Stomach smooth muscle (tissue), 2 donors: ENCODE results near the gene FTO.
"Not testable (repeated sequence)": the region's sequence is repeated elsewhere in the genome, so short reads cannot be mapped to it uniquely, and the experiment has no call there.

Experiments used
- H3K27ac ChIP-seq: one replicate; pipeline ENCODE4 v1.7.0; 2013; ENCODE audit warnings: mild to moderate bottlenecking, low read length, inconsistent platforms
- H3K27me3 ChIP-seq, 2 donors: one replicate each; pipeline ENCODE4 v1.7.0; 2013; ENCODE audit warnings: low read length in 2 of 2; ENCODE audit not compliant: insufficient read depth in 2 of 2, control insufficient read depth in 1 of 2
- H3K36me3 ChIP-seq, 2 donors: one replicate each; pipeline ENCODE4 v1.7.0; 2013; ENCODE audit warnings: low read length in 2 of 2; ENCODE audit not compliant: control insufficient read depth in 2 of 2, insufficient read depth in 2 of 2
- H3K4me1 ChIP-seq: one replicate; pipeline ENCODE4 v1.7.0; 2013; ENCODE audit warnings: low read length; ENCODE audit not compliant: control insufficient read depth, insufficient read depth
- H3K4me3 ChIP-seq, 2 donors: one replicate each; pipeline ENCODE4 v1.7.0; 2013; ENCODE audit warnings: low read length in 2 of 2
- H3K9ac ChIP-seq, 2 donors: one replicate each; pipeline ENCODE4 v1.7.0; 2013; ENCODE audit warnings: low read length in 2 of 2, mild to moderate bottlenecking in 1 of 2
- H3K9me3 ChIP-seq, 2 donors: one replicate each; pipeline ENCODE4 v1.7.0; 2013; ENCODE audit warnings: low read length in 2 of 2; ENCODE audit not compliant: control insufficient read depth in 2 of 2
- donor health status: healthy.
- donor health status: Pancreatic carcinoma.

The FTO gene

DNA sequence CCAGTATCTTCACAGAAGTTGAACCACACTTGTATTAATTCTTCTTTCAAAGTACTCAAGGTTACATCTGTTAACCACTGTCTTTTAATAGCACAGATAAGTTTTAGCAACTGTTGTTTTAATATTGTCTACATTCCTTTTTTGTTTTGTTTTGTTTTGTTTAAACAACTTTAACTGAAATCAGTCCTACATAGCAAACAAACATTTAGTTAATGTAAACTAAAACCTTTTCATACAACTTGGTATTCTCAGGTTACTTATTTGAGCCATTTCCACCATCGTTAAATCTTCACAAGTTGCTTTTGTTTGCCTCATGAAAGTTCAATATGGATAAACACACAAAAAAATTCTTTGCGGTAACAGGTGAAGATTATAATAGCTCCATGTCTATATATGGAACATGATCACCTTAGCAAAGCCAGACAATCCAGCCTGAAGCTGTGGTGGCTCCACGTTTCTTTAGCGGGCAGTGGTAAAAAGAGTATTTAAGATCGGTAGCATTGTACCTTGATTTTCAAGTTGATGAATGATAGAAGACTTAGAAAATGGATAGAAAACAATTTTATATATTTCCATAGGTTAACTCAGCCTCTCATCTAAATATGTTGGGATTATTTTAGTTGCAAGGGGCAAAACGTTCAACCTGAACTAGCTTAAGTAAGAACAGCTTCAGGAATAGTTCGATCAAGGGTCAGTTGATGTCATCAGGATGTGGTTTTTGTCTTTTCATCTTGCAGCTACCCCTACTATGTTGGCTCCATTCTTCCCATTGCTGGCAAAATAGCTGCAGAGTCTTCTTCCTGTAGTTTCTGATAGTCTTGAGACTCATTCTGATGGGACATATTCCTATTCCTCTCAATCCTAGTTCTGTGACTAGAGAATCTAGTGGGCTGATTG, 182.8 kb downstream of the FTO start:
- Histone ChIP-seq H3K27me3 (no peaks in the 10 kb centered on the region), H3K9ac (no peak overlapping the region), H3K27ac (no peak overlapping the region), H3K9me3 (no peaks in the 10 kb centered on the region), H3K4me1 (no peaks in the 10 kb centered on the region), H3K4me3 (no peak overlapping the region), H3K36me3 (peaks cover 8 to 9% of the 10 kb centered on the region in 2 donors)

DNA sequence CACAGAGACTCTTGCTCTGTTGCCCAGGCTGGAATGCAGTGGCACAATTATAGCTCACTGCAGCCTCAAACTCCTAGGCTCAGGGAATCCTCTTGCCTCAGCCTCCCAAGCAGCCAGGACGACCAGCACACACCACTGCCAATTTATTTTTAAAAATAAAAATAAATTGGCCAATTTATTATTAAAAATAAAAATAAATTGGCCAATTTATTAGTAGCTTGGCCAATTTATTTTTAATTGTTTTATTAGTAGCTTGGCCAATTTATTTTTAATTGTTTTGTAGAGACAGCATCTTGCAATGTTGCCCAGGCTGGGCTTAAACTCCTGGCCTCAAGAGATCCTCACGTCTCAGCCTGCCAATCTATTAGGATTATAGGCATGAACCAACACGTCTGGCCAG, 184.3 kb downstream of the FTO start:
- no peaks in the 10 kb centered on the region for H3K4me1 ChIP-seq
- no peaks in the 10 kb centered on the region for H3K9me3 ChIP-seq
- no peaks in the 10 kb centered on the region for H3K27me3 ChIP-seq
- H3K9ac ChIP-seq: no peak overlapping the region
- H3K36me3 ChIP-seq: peaks cover 8 to 9% of the 10 kb centered on the region in 2 donors
- H3K27ac ChIP-seq: no peak overlapping the region
- no peak overlapping the region for H3K4me3 ChIP-seq

DNA sequence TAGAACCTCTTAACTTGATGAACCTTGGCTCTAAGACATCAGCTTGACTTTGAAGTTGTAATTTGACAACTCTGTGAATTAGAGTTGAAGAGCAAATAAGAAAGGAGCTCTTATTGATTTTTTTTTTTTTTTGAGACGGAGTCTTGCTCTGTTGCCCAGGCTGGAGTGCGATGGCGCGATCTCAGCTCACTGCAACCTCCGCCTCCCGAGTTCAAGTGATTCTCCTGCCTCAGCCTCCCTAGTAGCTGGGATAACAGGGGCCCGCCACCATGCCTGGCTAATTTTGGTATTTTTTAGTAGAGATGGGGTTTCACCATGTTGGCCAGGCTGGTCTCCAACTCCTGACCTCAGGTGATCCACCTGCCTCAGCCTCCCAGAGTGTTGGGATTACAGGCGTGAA, 186.9 kb downstream of the FTO start:
- not testable (repeated sequence) for H3K9ac ChIP-seq, H3K9me3 ChIP-seq, H3K27ac ChIP-seq, H3K36me3 ChIP-seq, H3K4me3 ChIP-seq, H3K27me3 ChIP-seq, H3K4me1 ChIP-seq

DNA sequence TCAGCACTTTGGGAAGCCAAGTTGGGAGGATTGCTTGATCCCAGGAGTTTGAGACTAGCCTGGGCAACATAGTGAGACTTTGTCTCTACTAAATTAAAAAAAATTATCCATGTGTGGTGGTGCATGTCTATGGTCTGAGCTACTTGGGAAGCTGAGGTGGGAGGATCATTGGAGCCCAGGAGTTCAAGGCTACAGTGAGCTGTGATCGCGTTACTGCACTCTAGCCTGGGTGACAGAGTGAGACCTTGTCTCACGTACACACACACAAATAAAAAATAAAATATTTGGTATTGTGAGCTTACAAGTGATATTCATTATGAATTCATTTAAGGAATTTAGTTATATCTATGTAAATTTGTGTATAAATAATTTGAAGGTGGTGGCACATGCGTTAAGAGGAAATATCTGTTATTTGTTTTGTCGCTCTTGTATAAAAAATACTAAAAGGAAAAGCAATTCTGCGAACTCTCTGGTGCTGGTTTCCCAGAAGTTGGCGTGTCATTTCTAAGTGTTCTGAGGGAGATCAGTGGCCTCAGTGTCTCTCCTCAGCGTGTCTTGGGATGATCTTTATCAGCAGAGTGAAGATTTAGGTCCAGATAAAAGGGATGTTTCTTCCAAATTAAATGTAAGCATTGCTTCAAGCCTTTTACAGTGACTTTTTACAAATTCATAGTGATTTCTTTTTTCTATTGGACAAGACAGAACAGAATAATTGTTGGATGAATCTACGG, 187.6 kb downstream of the FTO start:
- no peak overlapping the region for H3K9ac ChIP-seq
- peaks cover 8 to 9% of the 10 kb centered on the region in 2 donors for H3K36me3 ChIP-seq
- H3K9me3 ChIP-seq: no peaks in the 10 kb centered on the region
- H3K27me3 ChIP-seq: no peaks in the 10 kb centered on the region
- H3K4me1 ChIP-seq: peaks cover 5% of the 10 kb centered on the region
- H3K4me3 ChIP-seq: no peak overlapping the region
- H3K27ac ChIP-seq: no peak overlapping the region

DNA sequence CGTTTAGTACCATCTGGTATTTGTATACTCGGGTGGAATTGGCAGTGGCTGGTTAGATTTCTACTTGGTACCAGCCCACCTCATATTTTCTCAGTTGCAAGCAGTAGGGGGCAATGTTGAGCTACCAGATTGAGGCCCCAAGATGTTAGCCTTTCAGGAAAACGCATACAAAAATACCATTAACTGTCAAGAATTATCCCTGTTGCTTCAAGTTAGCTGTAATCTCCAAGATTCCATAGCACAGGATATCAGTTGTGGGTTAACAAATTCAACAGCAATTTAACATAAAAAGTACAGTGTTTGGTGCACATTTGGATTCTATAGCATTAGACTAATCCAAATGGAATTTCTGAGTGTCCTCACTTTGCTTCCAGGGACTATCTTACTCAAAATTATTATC, 188.2 kb downstream of the FTO start:
- Histone ChIP-seq H3K4me1 (peaks cover 8% of the 10 kb centered on the region), H3K27me3 (no peaks in the 10 kb centered on the region), H3K9ac (no peak overlapping the region), H3K27ac (no peak overlapping the region), H3K9me3 (no peaks in the 10 kb centered on the region), H3K4me3 (no peak overlapping the region), H3K36me3 (peaks cover 8 to 9% of the 10 kb centered on the region in 2 donors)

DNA sequence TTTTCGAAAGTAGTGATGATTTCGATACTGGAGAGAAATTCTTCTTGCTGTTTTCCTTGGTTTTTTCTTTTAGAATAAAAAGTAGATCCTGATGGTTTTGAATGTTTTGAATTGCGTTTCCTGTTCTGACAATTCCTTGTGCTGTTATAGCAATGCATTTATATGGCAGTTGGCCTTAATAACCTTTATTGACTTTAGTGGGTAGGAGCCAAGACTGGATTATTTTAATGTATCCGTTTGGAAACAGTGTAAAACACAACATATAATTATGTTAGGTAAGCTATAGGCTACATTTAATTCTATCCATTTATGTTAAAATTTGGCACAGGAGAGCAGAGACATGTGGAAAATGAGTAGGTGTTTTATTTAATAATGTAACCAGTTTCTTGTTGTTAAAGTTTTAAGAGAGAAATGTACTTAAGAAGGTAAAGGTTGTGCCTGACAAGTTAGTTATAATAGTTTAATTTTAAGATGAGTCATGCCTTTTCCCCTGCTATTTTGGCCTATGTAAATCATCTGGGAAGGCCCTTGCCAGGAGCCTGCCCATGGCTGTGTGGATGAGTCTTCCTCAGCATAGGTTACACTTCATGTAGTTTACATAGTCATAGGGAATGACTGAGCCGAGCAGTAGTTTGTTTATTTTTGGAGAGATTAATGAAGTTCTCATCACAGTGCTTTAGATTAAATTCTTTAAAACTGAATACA, 189.9 kb downstream of the FTO start:
- no peak overlapping the region for H3K27ac ChIP-seq
- no peaks in the 10 kb centered on the region for H3K27me3 ChIP-seq
- no peak overlapping the region for H3K4me3 ChIP-seq
- H3K4me1 ChIP-seq: peaks cover 8% of the 10 kb centered on the region
- peaks cover 4 to 5% of the 10 kb centered on the region in 2 donors for H3K36me3 ChIP-seq
- no peaks in the 10 kb centered on the region for H3K9me3 ChIP-seq
- no peak overlapping the region for H3K9ac ChIP-seq

DNA sequence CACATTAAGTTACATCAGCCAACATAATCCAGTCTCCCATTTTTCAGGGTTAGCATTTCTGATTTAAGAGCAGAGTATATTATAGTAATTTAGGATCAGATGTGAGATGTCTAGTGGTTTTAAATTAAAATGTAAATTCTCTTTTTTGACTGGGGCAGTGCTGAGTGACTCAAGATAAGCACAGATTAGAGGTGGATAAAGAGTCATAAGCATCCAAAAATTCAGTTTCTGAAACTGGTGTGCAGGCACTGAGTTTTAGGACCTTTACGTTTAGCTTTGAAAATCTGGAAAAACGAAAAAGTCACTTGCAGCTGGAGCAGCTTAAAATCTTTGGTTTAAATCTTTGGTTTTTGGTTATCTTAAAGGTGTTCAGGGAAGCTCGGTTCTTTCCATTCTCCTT, 190.7 kb downstream of the FTO start:
- H3K4me1 ChIP-seq: peaks cover 8% of the 10 kb centered on the region

DNA sequence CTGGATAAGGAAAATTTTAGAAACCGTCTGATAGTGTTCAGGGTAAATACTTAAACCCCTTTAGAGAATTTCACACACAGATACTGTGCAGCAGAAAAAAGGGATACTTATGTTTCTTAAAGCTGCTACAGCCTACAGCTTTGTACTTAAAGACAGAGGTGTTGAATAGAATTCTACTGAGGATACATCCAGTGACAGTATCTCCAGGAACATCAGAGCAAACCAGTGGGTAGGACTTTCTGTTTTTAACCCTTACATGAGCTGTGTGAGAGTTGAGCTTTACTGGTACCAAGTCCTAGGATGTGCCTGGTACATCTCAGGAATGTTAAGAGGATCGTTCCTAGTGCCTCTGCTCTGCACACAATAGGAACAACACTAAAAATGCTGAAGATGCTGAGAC, 191.5 kb downstream of the FTO start:
- Histone ChIP-seq H3K27ac (no peak overlapping the region), H3K4me3 (no peak overlapping the region), H3K27me3 (no peaks in the 10 kb centered on the region), H3K36me3 (no peaks in the 10 kb centered on the region), H3K9ac (no peak overlapping the region), H3K9me3 (no peaks in the 10 kb centered on the region), H3K4me1 (peaks cover 8% of the 10 kb centered on the region)

More for the DNA sequence above, 190.7 kb downstream of the FTO start:
- Histone ChIP-seq H3K27me3 (no peaks in the 10 kb centered on the region), H3K4me3 (no peak overlapping the region), H3K9me3 (no peaks in the 10 kb centered on the region), H3K27ac (no peak overlapping the region), H3K9ac (no peak overlapping the region), H3K36me3 (no peaks in the 10 kb centered on the region)

DNA sequence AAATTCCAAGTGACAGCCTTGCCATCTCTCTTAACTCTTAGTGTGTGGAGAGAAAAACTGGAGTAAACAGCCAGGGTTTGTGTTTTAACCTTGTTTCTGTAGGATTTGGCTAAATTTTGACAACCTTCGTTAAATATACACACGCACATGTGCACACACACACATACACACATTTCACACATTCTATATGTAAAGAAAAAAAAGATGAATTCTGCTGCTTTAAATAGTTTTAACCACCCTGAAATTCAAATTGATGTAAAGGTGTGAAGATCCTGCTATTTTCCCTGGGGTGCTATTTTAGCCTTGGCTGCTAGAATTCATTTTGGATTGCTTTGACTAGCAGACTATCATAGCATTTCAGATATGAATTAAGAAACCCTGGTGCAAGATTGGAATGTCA, 191.9 kb downstream of the FTO start:
- no peak overlapping the region for H3K9ac ChIP-seq
- H3K36me3 ChIP-seq: no peaks in the 10 kb centered on the region
- H3K4me3 ChIP-seq: no peak overlapping the region
- H3K9me3 ChIP-seq: no peaks in the 10 kb centered on the region
- H3K4me1 ChIP-seq: peaks cover 8% of the 10 kb centered on the region
- H3K27ac ChIP-seq: no peak overlapping the region
- H3K27me3 ChIP-seq: no peaks in the 10 kb centered on the region

DNA sequence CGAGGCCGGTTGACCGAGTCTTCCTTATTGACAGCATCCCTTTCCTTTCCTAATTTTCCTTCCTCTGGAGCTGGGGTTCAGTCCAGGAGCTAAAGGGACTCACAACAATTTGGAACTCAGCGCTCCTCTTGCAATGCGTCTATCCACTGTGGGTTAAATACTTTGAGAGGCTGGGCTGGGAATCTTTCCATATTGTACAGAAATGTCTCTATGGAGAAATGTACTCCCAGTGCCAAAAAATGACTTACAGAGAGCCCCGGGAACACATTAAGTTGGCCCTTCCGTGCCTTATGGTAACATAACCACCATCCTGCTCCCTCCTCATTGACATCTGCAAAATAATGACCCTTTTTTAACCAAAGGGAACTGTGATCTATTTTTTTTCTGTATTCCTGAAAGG, 192.8 kb downstream of the FTO start:
- no peak overlapping the region for H3K9ac ChIP-seq
- no peaks in the 10 kb centered on the region for H3K27me3 ChIP-seq
- no peak overlapping the region for H3K4me3 ChIP-seq
- no peaks in the 10 kb centered on the region for H3K9me3 ChIP-seq
- H3K27ac ChIP-seq: no peak overlapping the region
- peaks cover 8% of the 10 kb centered on the region for H3K4me1 ChIP-seq
- H3K36me3 ChIP-seq: no peaks in the 10 kb centered on the region
